Measurements from ENCODE around the gene SIL1.

Gene SIL1

DNA sequence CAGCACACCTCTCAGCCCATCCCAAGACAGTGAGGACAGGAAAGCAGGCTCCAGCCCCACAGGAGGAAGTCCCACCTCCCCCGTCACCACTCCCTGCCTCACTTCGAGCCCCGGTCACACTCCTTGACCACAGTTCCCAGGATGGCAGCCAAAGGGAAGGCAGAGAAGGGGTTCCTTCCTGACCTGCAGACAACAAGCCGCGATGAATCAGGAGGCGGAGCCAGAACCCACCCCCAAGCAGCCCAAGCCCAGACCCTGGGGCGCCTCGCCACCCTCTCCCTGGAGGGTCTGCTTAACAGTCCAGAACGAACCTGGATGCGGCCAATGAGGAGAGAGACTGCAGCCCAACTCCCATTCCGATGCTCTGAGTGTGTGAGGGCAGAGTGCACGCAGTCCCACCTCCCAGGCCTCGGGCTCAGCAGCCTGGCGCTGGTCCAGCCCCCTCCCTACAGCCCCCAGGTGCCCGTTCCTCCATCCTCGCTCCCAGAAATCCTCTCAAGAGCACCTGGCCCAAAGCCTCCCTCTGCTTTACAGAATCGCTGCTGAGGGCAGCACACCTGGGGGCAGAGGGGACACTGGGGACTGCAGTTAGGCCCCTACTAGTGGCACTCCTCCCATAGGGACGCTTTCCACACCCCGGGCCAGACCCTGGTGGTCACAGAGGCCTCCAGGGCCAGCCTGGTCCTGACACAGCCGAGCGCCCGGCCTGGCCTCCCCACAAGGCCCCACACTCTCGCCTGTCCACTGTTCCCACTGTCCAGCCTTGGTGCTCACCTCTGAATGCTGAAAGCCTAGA is 253.4 kb downstream of the SIL1 start:
- no peak for FAIRE-seq
- no peak for DNase-seq (ENCODE audit: insufficient read length)
- TF ChIP-seq TAF1 (IDR thresholded peaks at IDR 0.05; ENCODE audit: borderline replicate concordance, low read depth, low read length) (no peak), POLR2AphosphoS5 (IDR thresholded peaks at IDR 0.05; ENCODE audit: low read depth, low read length) (no peak), POLR2A (IDR thresholded peaks at IDR 0.05; ENCODE audit: low read depth, low read length) (no peak)

DNA sequence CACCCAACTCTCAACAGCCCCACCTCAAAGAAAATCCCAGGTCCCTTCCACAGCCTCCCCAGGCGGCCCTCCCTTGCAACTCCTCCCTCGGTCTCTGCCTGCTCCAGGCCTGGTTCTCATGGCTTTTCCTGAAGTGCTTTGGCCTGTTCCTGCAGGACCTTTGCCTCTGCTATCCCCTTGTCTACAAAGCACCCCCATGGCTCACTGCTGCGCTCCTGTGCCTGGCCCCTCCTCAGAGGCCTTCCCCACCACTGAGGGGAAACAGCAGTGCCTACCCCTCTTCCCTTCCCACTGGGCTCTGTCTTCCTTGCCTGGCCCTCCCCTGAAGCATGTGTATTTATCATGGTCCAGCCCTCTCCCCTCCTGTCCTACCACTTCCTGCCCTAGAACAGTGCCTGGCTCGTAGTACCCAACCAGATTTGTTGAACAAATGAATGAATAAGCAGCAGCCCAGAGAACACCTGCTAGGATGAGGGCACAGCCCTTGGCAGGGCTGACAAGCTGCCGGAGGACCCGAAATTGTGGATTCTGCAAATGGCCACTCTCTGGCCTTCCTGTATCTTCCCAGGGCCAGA is 254.5 kb downstream of the SIL1 start:
- TF ChIP-seq TAF1 (IDR thresholded peaks at IDR 0.05; ENCODE audit: borderline replicate concordance, low read depth, low read length) (no peak), POLR2A (IDR thresholded peaks at IDR 0.05; ENCODE audit: low read depth, low read length) (no peak), POLR2AphosphoS5 (IDR thresholded peaks at IDR 0.05; ENCODE audit: low read depth, low read length) (no peak)
- no peak for FAIRE-seq
- no peak for DNase-seq (ENCODE audit: insufficient read length)

DNA sequence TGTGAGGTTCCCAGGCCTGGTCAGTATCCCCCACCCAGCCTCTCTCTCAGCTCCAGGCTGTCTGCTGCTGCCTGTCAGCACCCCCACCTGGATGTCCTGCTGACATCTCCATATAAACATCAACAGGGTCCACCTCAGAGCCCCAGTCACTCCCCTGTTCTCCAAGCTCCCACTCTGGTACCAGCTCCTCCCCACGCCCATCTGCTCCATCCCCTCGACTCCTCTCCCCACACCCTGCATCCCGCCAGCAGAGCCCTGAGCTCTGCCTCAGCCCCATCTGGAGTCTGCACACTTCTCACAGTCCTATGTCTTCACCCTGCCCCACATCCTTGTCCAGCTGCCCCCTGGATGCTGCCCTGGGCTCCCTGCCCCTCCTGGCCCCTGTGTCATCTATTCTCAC is 255.3 kb downstream of the SIL1 start:
- TF ChIP-seq TAF1 (IDR thresholded peaks at IDR 0.05; ENCODE audit: borderline replicate concordance, low read depth, low read length) (no peak), POLR2AphosphoS5 (IDR thresholded peaks at IDR 0.05; ENCODE audit: low read depth, low read length) (no peak), POLR2A (IDR thresholded peaks at IDR 0.05; ENCODE audit: low read depth, low read length) (no peak)
- DNase-seq (ENCODE audit: insufficient read length) (no peak), FAIRE-seq (no peak)

DNA sequence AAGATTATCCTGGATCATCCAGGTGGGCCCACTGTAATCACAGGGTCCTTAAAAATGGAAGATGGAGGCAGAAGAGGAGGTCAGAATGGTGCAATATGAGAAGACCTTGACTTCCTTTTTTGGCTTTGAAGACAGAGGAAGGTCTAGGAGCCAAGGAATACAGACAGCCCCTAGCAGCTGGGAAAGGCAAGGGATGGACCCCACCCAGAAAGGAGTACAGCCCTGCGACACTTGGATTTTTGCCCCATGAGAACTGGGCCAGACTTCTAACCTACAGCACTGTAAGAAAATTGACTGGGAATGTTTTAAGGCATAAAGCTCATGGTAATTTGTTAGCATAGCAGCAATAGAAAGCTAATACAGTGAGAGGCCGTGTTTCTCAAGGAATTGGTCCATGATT is 256.1 kb downstream of the SIL1 start:
- FAIRE-seq: no peak
- TF ChIP-seq POLR2A (IDR thresholded peaks at IDR 0.05; ENCODE audit: low read depth, low read length): no peak
- TF ChIP-seq POLR2AphosphoS5 (IDR thresholded peaks at IDR 0.05; ENCODE audit: low read depth, low read length): no peak
- TF ChIP-seq TAF1 (IDR thresholded peaks at IDR 0.05; ENCODE audit: borderline replicate concordance, low read depth, low read length): no peak
- no peak for DNase-seq (ENCODE audit: insufficient read length)

DNA sequence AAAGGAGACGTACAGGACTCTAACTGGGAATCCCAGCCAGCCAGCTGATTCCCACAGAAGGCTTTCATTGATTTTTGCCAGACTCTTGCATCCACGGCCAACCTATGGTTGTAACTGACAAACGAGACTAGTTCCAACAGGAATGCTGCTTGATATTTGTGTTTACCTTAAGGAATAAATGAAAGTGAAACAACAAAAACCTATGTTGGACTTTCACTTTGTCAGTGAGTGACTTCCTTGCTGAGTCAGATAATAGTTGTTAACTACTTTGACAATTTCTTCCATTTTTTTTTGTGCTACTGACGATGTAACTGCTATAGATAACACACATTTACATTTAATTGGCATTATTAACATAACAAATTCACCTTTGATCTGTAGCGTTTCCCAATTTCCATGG is 259.6 kb downstream of the SIL1 start:
- FAIRE-seq (peak; percentile 36), DNase-seq (ENCODE audit: insufficient read length) (no peak)
- TF ChIP-seq POLR2AphosphoS5 (IDR thresholded peaks at IDR 0.05; ENCODE audit: low read depth, low read length) (no peak), POLR2A (IDR thresholded peaks at IDR 0.05; ENCODE audit: low read depth, low read length) (no peak), TAF1 (IDR thresholded peaks at IDR 0.05; ENCODE audit: borderline replicate concordance, low read depth, low read length) (no peak)

DNA sequence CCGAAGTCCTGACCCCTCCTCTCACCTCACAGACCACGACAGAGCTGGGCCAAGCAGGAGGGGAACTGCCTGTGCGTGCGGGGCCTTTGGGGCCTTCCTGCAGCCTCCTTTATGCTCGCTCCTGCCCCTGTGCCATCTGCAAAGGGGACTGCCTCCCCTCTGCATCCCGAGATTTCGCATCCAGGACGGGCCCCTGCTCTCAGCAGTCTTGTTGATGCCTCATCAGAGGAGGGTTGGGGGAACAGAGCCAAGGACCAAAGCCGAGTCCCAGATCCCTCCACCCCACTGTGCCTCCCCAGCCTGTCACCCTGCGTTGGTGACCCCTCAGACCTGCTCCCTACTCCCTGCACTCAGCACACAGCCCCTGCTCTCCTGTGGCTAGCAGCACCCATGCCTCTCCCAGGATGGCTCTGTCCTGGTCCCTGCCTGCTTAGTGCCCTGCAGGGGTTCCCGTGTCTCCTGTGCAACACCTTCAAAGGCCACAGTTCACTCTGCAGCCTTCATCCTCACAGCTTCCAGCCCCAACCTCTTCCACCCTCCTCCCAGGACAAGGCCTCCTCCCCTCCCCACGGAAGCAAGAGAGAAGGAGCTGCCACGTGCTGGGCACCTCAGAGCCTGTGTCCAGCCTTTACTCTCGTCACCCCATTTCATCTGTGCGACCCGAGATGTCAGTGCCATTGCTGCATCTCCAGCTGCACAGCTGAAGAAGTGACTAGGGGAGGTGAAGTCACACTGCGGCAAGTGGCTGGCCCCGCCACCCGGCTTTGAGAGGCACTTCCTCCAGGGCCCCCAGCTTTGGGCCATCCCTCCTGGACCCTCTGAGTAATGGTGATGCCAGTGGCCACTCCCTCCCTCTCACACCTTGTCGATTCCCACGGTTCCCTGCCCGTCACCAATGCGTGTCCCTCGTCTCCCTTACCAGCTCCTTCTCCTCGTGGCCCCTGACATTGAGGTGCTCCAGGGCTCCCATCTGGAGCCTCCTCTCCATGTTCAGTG is 260.5 kb downstream of the SIL1 start:
- peak; percentile 43; the same call in 1 of the 2 replicates for TF ChIP-seq POLR2AphosphoS5 (IDR thresholded peaks at IDR 0.05; ENCODE audit: low read depth, low read length)
- TF ChIP-seq POLR2A (IDR thresholded peaks at IDR 0.05; ENCODE audit: low read depth, low read length): no peak
- DNase-seq (ENCODE audit: insufficient read length): no peak
- FAIRE-seq: no peak

DNA sequence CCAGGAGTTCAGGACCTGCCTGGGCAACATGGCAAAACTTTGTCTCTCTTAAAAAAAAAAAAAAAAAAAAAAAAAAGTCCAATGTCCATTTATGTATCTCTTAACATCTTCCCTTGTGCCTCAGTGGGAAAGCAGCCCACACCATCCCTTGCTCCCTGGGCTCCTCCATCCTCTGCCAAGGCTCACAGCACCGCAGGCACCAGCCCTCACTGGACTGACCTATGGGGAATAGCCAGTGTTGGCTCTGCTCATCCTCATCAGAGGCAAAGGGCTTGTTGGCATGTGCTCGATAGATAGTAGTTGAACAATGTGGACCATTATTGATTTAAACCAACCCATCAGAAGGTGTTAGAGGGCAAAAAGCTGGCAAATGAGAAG is 261.2 kb downstream of the SIL1 start:
- no peak for FAIRE-seq
- TF ChIP-seq TAF1 (IDR thresholded peaks at IDR 0.05; ENCODE audit: borderline replicate concordance, low read depth, low read length) (no peak), POLR2A (IDR thresholded peaks at IDR 0.05; ENCODE audit: low read depth, low read length) (no peak), POLR2AphosphoS5 (IDR thresholded peaks at IDR 0.05; ENCODE audit: low read depth, low read length) (no peak)
- no peak for DNase-seq (ENCODE audit: insufficient read length)

DNA sequence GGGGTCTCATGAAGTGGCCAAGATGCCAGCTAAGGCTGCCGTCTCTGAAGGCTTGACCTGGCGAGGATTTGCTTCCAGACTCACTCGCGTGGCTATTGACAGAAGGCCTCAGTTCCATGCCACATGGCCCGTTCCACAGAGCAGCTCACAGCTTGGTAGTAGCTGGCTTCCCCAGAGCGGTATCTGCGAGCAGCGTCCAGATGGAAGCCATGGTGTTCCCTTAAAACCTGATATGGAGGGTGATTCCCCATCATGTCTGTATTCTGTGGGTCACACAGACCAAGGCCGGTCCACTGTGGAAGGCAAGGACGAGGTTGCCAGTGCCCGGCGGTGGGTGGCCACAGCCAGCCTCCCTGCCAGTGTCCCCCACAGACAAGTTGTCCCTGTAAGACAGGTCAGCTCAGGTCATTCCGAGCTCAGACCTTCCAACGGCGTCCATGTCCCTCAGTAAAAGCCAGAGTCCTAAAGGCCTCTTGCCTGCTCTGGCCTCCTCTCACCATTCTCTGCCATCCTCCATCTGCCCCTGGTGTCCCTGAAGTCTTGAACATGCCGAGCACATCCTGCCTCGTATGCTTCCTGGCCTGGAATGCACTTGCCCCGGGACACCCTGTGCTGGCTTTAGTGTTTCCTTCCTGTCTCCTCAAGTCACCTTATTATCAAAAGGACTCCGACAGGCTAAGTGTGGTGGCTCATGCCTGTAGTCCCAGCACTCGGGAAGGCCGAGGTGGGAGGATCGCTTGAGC is 261.8 kb downstream of the SIL1 start:
- FAIRE-seq (no peak), DNase-seq (ENCODE audit: insufficient read length) (no peak)
- 0 out of 2 replicates have a peak, but pooled peaks have one; percentile 46 for TF ChIP-seq POLR2AphosphoS5 (IDR thresholded peaks at IDR 0.05; ENCODE audit: low read depth, low read length)
- TF ChIP-seq TAF1 (IDR thresholded peaks at IDR 0.05; ENCODE audit: borderline replicate concordance, low read depth, low read length): no peak

DNA sequence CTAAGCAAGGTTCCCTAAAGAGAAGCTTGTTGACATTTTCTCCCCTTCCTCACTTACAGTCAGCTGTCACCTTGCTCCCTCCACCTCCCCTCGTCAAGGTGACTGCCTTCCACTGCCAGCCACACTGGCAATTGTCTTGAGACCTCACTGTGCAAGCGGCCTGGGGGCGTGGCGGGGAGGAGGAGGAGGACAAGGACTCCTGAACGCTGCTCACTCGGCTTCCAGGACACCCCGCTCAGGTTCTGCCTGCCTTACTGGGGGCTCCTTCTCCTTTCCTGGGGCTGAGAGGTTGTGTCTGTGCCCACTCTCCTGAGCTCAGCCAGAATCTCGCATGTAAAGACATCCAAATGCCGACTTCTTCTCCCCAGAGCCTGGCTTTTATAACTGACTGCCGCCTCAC is 262.7 kb downstream of the SIL1 start:
- DNase-seq (ENCODE audit: insufficient read length) (no peak), FAIRE-seq (no peak)
- TF ChIP-seq TAF1 (IDR thresholded peaks at IDR 0.05; ENCODE audit: borderline replicate concordance, low read depth, low read length) (no peak), POLR2AphosphoS5 (IDR thresholded peaks at IDR 0.05; ENCODE audit: low read depth, low read length) (0 out of 2 replicates have a peak, but pooled peaks have one; percentile 21)

DNA sequence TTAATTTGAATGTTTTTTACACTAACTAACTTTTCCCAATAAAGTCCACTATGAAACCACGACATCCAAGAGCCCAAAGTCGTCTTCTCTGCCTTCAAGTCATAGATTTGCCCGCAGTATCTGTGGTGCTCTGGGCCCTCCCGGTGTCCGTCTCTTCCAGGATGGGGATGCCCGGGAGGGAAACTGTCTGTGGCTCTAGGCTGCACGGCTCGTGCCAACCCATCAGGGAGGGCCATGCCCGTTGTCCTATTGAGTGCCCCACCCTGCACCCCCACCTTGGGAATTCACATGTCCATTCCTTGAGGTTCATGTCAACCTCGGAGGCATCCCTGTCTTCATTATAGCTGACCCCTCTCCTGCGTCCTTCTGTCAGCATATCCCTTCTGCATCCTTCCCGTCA is 263.2 kb downstream of the SIL1 start:
- no peak for DNase-seq (ENCODE audit: insufficient read length)
- TF ChIP-seq TAF1 (IDR thresholded peaks at IDR 0.05; ENCODE audit: borderline replicate concordance, low read depth, low read length) (no peak), POLR2A (IDR thresholded peaks at IDR 0.05; ENCODE audit: low read depth, low read length) (no peak), POLR2AphosphoS5 (IDR thresholded peaks at IDR 0.05; ENCODE audit: low read depth, low read length) (no peak)
- FAIRE-seq: no peak
